Measurements from ENCODE around the gene PPP1R26. TPM values are rescaled to one million over a fixed set of nuclear protein-coding genes. Genes with fewer than 3 reads are reported as not detected.

The PPP1R26 gene
- total and polyA plus RNA-seq, 2 of the 13 experiments (the other 11 are each of a cell fraction or from before 2014, with no cell fraction given), result 8.6 to 11.6 TPM

DNA sequence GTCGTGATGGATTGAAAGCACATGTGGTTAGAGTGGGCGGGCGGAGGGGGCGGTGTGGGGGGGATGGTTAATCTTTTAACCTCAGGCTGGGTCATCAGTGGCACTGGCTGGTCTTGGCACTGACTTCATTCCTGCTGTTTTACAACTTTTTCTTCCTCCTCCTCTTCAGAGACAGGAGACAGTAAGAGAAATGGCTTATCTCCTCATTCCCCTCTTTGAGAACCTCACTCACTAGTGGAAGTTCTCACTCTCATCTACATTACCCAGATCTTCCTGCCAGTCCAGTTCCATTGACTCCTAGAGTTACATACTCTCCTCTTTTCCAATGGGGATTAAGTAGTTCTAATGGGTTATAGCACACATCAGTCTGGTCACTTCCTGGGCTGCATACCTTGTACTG is 42.3 kb upstream of the PPP1R26 start:
- ChIA-PET CTCF (ENCODE audit: low intra/inter-chr PET ratio, low total read pairs) (no interaction called here), POLR2A (no interaction called here)
- H2AFZ ChIP-seq (ENCODE audit: low read length), result no peak overlapping the region
- no peaks in the 10 kb centered on the region for H3K36me3 ChIP-seq (replicated peaks in 1 of 2; ENCODE audit: control insufficient read depth in 1 of 2, insufficient read depth in 2 of 2, low read length in 2 of 2)
- no peaks in the 10 kb centered on the region for H4K20me1 ChIP-seq (ENCODE audit: insufficient read depth, low read length)
- in situ Hi-C loops (cut with HindIII; ENCODE audit: extremely low pct_ligation_motif_present, low pct_unique_long_range_greater_than_20kb) (no loop called here), intact Hi-C loops (cut with micrococcal nuclease; ENCODE audit: unreplicated experiment) (no loop called here)
- BruUV-seq (replicated peaks), result no TSS peak
- H3K4me3 ChIP-seq (replicated peaks in 1 of 3; ENCODE audit: insufficient read depth in 1 of 3, low read depth in 2 of 3, low read length in 3 of 3), result no peak overlapping the region
- H3K27me3 ChIP-seq (ENCODE audit: control insufficient read depth in 1 of 2, insufficient read depth in 2 of 2, low read length in 2 of 2), result peaks cover 0 to 25% of the 10 kb centered on the region in 2 experiments; a peak in 1 of 5 replicates
- ATAC-seq (no peak), FAIRE-seq (no peak), DNase-seq (ENCODE audit: low spot score) (no peak)
- no peaks in the 10 kb centered on the region for H3K4me1 ChIP-seq (ENCODE audit: insufficient read depth, low read length)
- no peaks in the 10 kb centered on the region for H3K9me3 ChIP-seq (ENCODE audit: low read length)
- H3K27ac ChIP-seq (ENCODE audit: extremely low read length, insufficient read depth, low read length), result no peak overlapping the region
- WGBS (ENCODE audit: low lambda C conversion rate), result 0% methylated on average over 3 of the region's 4 CpGs
- no peak overlapping the region for H3K9ac ChIP-seq (ENCODE audit: insufficient read depth, low read depth, low read length)
- H3K4me2 ChIP-seq (ENCODE audit: low read depth, low read length), result no peak overlapping the region
- H3K79me2 ChIP-seq (ENCODE audit: insufficient read depth, low read length), result no peaks in the 10 kb centered on the region
- TF ChIP-seq TEAD3 (CRISPR knock-in tag; optimal IDR thresholded peaks at IDR 0.05; ENCODE audit: borderline replicate concordance), result no peak
- TF ChIP-seq, protein P1, sequence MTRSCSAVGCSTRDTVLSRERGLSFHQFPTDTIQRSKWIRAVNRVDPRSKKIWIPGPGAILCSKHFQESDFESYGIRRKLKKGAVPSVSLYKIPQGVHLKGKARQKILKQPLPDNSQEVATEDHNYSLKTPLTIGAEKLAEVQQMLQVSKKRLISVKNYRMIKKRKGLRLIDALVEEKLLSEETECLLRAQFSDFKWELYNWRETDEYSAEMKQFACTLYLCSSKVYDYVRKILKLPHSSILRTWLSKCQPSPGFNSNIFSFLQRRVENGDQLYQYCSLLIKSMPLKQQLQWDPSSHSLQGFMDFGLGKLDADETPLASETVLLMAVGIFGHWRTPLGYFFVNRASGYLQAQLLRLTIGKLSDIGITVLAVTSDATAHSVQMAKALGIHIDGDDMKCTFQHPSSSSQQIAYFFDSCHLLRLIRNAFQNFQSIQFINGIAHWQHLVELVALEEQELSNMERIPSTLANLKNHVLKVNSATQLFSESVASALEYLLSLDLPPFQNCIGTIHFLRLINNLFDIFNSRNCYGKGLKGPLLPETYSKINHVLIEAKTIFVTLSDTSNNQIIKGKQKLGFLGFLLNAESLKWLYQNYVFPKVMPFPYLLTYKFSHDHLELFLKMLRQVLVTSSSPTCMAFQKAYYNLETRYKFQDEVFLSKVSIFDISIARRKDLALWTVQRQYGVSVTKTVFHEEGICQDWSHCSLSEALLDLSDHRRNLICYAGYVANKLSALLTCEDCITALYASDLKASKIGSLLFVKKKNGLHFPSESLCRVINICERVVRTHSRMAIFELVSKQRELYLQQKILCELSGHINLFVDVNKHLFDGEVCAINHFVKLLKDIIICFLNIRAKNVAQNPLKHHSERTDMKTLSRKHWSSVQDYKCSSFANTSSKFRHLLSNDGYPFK (CRISPR knock-in tag; IDR thresholded peaks at IDR 0.05; ENCODE audit: borderline replicate concordance), result no peak
- TF ChIP-seq, protein P2, sequence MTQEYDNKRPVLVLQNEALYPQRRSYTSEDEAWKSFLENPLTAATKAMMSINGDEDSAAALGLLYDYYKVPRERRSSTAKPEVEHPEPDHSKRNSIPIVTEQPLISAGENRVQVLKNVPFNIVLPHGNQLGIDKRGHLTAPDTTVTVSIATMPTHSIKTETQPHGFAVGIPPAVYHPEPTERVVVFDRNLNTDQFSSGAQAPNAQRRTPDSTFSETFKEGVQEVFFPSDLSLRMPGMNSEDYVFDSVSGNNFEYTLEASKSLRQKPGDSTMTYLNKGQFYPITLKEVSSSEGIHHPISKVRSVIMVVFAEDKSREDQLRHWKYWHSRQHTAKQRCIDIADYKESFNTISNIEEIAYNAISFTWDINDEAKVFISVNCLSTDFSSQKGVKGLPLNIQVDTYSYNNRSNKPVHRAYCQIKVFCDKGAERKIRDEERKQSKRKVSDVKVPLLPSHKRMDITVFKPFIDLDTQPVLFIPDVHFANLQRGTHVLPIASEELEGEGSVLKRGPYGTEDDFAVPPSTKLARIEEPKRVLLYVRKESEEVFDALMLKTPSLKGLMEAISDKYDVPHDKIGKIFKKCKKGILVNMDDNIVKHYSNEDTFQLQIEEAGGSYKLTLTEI (CRISPR knock-in tag; conservative IDR thresholded peaks at IDR 0.05), result no peak
- TF ChIP-seq CAMTA2 (CRISPR knock-in tag; IDR thresholded peaks at IDR 0.05; ENCODE audit: borderline replicate concordance), result no peak
- TF ChIP-seq ZNF235 (CRISPR knock-in tag; IDR thresholded peaks at IDR 0.05; ENCODE audit: borderline replicate concordance), result no peak
- TF ChIP-seq, protein P3, sequence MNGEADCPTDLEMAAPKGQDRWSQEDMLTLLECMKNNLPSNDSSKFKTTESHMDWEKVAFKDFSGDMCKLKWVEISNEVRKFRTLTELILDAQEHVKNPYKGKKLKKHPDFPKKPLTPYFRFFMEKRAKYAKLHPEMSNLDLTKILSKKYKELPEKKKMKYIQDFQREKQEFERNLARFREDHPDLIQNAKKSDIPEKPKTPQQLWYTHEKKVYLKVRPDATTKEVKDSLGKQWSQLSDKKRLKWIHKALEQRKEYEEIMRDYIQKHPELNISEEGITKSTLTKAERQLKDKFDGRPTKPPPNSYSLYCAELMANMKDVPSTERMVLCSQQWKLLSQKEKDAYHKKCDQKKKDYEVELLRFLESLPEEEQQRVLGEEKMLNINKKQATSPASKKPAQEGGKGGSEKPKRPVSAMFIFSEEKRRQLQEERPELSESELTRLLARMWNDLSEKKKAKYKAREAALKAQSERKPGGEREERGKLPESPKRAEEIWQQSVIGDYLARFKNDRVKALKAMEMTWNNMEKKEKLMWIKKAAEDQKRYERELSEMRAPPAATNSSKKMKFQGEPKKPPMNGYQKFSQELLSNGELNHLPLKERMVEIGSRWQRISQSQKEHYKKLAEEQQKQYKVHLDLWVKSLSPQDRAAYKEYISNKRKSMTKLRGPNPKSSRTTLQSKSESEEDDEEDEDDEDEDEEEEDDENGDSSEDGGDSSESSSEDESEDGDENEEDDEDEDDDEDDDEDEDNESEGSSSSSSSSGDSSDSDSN (CRISPR knock-in tag; IDR thresholded peaks at IDR 0.05), result no peak
- no peak for TF ChIP-seq ZNF253 (CRISPR knock-in tag; IDR thresholded peaks at IDR 0.05; ENCODE audit: borderline replicate concordance)
- TF ChIP-seq, protein P4, sequence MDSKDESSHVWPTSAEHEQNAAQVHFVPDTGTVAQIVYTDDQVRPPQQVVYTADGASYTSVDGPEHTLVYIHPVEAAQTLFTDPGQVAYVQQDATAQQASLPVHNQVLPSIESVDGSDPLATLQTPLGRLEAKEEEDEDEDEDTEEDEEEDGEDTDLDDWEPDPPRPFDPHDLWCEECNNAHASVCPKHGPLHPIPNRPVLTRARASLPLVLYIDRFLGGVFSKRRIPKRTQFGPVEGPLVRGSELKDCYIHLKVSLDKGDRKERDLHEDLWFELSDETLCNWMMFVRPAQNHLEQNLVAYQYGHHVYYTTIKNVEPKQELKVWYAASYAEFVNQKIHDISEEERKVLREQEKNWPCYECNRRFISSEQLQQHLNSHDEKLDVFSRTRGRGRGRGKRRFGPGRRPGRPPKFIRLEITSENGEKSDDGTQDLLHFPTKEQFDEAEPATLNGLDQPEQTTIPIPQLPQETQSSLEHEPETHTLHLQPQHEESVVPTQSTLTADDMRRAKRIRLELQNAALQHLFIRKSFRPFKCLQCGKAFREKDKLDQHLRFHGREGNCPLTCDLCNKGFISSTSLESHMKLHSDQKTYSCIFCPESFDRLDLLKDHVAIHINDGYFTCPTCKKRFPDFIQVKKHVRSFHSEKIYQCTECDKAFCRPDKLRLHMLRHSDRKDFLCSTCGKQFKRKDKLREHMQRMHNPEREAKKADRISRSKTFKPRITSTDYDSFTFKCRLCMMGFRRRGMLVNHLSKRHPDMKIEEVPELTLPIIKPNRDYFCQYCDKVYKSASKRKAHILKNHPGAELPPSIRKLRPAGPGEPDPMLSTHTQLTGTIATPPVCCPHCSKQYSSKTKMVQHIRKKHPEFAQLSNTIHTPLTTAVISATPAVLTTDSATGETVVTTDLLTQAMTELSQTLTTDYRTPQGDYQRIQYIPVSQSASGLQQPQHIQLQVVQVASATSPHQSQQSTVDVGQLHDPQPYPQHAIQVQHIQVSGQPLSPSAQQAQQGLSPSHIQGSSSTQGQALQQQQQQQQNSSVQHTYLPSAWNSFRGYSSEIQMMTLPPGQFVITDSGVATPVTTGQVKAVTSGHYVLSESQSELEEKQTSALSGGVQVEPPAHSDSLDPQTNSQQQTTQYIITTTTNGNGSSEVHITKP (CRISPR knock-in tag; IDR thresholded peaks at IDR 0.05; ENCODE audit: low read depth), result no peak
- no peak for TF ChIP-seq NCOA5 (CRISPR knock-in tag; IDR thresholded peaks at IDR 0.05)
- TF ChIP-seq ZNF605 (CRISPR knock-in tag; IDR thresholded peaks at IDR 0.05), result no peak
- no peak for TF ChIP-seq SAFB2 (CRISPR knock-in tag; IDR thresholded peaks at IDR 0.05; ENCODE audit: borderline replicate concordance, low read depth)

All from HepG2 (cell line).